Ammon's horn (tissue), 1 donor: Measurements from ENCODE around the gene TRAPPC6A.

Source experiments
- DNase-seq: peaks from one replicate; pipeline ENCODE4 v3.0.0-alpha.2; 2016; ENCODE audit warnings: low spot score

Gene TRAPPC6A

GRCh38 chr19:45163751-45164460, 14.1 kb downstream of the TRAPPC6A start:
- DNase-seq = no peak

- no peak for DNase-seq
These were observed 14.9 kb downstream of the TRAPPC6A start for GRCh38 chr19:45163156-45163555.

DNA sequence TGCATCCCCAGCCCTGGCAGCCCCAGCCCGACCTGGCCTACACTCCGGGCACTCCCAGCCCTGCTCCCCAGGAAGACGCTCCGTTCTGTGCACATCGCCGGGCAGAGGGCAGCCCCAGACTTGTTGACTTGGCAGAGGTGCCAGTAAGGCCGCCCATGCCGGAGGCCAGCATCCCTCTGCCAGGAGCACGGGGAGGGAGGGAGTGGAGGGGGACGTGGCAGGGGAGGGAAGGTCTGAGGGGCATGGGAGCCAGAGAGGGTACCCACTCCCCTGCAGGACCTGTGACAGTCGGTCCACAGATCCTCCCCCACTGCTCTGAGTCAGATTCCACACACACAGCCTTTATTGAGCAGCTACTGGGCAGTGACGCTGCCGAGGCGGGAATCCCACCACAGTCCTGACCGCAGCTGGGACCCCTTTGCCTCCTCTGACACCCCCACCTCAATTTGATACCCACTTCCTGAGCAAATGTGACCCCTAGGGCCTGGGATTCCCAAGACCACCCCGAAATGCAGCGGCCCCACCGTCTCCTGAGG, 15.4 kb downstream of the TRAPPC6A start:
- DNase-seq = no peak

- no peak for DNase-seq
These were observed 16.1 kb downstream of the TRAPPC6A start for GRCh38 chr19:45161738-45162607.

DNA sequence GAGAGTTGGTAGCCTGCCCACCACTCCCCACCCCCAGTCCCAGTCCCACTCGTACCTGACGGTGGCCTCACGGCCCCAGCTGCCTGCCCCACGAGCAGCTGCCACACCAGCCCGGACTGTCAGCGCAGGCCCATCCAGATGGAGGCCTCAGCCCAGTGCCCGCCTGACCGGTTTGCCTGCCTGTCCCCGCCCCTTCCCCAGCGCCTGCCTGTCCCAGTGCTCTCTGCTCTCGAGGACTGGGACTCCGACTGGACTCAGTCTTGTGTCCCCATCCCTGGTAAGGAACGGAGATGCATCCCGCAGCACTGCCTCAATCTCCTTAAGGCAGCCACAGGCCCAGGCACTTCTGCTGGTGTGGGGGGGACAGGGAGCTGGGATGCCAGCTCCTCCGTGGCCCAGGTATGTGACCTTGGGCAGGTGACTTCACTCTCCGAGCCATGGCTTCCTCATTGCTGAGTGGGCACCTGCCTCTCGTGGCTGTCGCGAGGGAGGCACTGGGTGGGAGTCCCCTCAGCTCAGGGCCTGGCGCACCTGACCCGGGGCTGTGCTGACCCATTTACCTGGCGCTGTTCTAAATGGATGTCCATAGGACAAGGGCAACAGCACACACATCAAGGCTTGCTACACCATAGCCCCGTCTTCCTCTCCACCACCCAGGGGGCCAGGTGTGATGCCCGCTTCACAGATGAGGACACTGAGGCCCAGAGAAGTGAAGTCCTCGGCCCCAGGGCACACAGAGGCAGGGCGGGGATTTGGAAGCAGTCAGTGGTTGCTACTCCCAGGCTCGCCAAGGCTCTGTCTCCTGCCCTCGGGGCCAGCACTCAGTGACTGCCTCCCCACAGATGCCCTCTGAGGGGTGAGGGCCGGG, 16.9 kb downstream of the TRAPPC6A start, which contains the start of gene NKPD1:
Gene NKPD1, minus strand, starts transcription at position 113 of the 868 bp plus-strand sequence. CDS start 832 bp downstream, outside the sequence.
- no peak for DNase-seq

DNA sequence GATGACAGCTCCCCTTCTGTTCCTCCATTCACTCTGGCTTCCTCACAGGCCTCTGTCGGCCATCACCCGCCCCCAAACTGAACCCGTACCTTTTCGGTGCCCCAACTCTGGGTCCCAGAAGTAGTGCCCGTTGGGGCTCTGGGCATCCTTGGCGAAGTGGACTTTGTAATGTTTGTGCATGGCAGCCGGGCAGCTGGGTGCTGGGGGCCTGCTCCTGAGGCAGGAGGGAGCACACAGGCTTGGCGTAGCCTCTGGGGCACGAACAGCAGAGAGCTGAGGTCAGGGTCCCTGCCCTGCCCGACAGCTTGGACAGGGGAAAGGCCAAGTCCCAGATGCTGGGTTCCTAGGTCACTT, 18.1 kb downstream of the TRAPPC6A start:
- no peak for DNase-seq

- DNase-seq = no peak
These were observed 18.6 kb downstream of the TRAPPC6A start for GRCh38 chr19:45159210-45159970.

DNA sequence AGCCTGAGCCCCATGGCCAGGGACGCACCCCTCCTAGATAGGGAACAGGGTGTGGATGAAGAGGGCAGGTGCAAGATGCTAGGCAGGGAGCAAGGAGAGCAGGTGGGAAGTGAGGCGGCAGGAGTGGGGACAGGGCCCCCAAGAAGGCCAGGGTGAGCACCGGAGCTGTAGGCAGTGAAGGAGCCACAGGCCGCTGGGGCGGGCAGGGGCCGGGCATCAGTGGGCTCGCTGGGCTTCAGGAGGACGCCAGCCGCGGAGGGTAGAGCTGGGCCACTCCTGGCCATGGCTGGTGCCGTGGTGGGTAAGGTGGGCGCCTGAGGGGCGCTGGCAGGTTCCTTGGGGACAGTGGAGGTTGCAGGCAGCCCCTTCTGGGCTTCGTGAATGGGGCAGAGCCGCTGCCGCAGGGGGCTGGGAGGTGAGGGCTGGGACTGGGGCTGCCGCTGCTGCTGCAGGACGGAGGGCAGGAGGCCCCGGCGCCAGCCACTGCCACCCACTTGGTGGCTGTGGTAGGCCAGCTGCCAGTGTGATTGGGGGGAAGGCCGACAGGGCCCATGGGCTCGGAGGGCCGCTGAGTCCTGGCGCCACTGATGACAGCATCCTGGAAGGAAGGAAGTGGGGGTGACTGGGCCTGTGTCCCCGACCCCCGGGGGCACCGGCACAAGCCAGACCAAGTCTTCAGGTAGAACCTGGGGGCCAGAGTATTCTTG, 19.4 kb downstream of the TRAPPC6A start:
- no peak for DNase-seq

- no peak for DNase-seq
These were observed 21.3 kb downstream of the TRAPPC6A start for GRCh38 chr19:45156751-45157150.

- no peak for DNase-seq
These were observed 21.9 kb downstream of the TRAPPC6A start for GRCh38 chr19:45156011-45156630.

- DNase-seq = no peak
These were observed 23.8 kb downstream of the TRAPPC6A start for GRCh38 chr19:45154064-45154827.

DNA sequence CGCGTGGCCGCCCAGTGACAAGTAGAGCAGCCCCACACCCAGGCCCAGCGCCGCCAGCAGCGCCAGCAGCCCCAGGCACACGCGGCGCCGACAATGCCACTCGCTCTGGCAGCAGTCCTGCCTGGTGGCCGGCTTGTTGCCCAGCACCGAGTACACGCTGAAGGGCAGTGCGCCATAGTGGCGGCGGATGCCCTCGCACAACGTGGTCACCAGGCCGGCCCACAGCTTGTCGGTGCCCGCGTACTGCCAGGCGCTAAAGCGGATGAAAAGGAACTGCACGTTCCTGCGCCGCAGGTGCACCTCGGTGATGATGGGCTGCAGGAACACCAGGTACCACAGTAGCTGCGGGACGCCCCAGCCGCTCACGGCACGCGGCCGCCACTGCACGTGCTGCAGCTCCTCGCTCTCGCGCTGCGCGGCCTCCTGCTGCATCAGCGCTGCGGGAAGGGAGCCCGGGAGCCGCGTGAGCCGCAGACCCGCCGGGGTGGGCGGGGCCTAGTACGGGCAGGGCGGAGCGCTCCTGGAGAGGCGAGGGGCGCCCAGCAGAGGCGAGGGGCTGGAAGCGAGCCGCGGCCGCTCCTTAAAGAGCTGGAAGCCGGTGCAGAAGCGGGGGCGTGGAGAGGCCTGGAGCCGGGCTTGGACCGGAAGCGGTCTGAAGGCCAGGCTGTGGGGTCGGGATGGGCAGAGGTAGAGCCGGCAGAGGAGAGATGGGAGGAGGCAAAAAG, 24.5 kb downstream of the TRAPPC6A start:
- DNase-seq = peak; percentile 53

DNA sequence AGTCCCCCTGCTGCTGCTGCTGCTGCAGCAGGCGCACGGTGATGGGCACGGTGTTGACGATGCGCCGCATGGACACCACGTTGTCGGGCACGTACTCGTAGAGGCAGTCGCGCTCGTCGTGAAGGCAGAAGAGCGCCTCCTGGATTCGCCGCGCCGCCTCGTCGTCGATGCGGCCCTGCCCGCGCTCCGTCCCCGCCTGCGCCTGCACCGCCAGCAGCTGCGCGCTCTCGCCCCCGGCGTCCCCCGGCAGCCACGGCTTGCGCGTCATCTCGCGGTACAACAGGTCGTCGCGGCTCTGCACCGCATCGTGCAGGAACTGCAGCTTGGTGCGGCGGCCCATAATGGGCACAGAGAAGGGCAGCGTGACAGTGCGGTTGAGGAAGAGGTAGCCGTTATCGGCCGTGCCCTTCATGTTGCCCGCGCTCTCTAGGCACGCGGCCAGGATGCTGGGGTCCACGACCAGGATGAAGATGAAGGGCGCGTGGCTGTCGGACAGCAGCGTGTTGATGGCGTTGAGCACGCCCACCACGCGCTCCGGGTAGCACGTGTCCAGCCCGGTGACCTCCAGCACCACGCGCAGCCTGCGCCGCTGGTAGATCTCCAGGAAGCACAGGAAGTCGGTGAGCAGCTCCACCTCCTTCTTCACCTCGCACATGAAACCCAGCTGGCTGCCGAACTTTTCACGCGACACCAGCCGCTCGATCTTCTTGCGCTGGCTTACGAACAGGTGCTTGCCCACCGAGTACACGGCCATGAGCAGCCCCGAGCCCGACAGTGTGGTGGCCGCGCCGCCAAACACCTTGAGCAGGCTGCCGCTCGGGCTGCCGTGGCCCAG, 25.3 kb downstream of the TRAPPC6A start:
- peak; percentile 21 for DNase-seq

DNA sequence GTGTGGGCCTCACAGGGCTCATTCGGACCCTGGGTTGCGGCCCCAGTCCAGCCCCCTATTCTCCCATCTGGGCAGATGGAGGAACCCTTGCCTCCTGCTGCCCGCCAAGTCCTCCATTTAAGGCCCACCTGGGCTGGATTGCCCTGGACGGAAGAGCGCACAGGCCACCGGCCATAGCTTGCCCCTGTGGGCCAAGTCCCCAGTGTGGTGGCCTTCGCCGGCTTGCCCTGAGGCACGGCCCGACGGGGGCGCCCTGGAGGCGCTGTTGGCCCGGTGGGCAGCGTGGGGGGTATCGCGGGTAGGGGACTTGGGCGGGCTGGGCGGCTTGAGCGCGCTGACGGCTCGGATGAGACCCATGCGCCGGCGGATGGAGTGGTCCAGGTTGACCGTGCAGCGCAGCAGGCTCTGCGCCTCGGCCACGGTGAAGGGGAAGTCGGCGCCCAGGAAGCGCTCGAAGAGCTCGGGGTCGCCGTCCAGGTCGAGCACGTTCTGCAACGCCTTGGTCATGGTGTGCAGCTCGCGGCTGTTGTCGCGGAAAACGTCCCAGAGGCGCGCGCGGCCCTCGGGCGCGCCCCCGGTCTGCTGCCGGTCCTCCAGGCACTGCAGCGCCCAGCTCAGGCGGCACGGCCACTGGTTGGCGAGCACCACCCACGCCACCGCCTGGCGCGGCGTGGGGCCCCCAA, 26.1 kb downstream of the TRAPPC6A start:
- DNase-seq = no peak

- no peak for DNase-seq
These were observed 26.7 kb downstream of the TRAPPC6A start for GRCh38 chr19:45151320-45151719.

GRCh38 chr19:45150751-45151281, 27.2 kb downstream of the TRAPPC6A start:
- no peak for DNase-seq

- no peak for DNase-seq
These were observed 27.9 kb downstream of the TRAPPC6A start for GRCh38 chr19:45150180-45150579.
